Urothelium cell line (cell line): ENCODE results near the gene ELOVL6.
A peak's percentile ranks its signal among the peaks of the same experiment; 100 is the strongest.

Experiments used
- DNase-seq: peaks from one replicate; pipeline ENCODE4 v3.0.0; 2011; ENCODE audit warnings: low spot score, mixed read lengths
- FAIRE-seq: peaks from 2 replicates; lab custom pipeline; 2011; peaks lifted over from hg19 to GRCh38; lab: Jason Lieb, UNC

Gene ELOVL6

GRCh38 chr4:110130576-110131358, 67.6 kb downstream of the ELOVL6 start:
- DNase-seq (no peak), FAIRE-seq (no peak)

- FAIRE-seq (no peak), DNase-seq (no peak)
Measured at GRCh38 chr4:110129544-110129943, 68.9 kb downstream of the ELOVL6 start.

GRCh38 chr4:110128472-110128919, 69.9 kb downstream of the ELOVL6 start:
- FAIRE-seq, result no peak
- DNase-seq, result no peak

GRCh38 chr4:110128029-110128428, 70.4 kb downstream of the ELOVL6 start:
- FAIRE-seq (no peak), DNase-seq (no peak)

GRCh38 chr4:110124711-110125110, 73.7 kb downstream of the ELOVL6 start:
- no peak for DNase-seq
- no peak for FAIRE-seq

GRCh38 chr4:110122201-110122600, 76.2 kb downstream of the ELOVL6 start:
- FAIRE-seq (no peak), DNase-seq (no peak)

- no peak for DNase-seq
- FAIRE-seq, result no peak
Measured at GRCh38 chr4:110120506-110120905, 77.9 kb downstream of the ELOVL6 start.

GRCh38 chr4:110119880-110120279, 78.5 kb downstream of the ELOVL6 start:
- no peak for DNase-seq
- FAIRE-seq, result no peak

GRCh38 chr4:110119337-110119736, 79.1 kb downstream of the ELOVL6 start:
- FAIRE-seq (no peak), DNase-seq (no peak)

GRCh38 chr4:110112056-110112455, 86.4 kb downstream of the ELOVL6 start:
- DNase-seq (no peak), FAIRE-seq (no peak)

- FAIRE-seq (no peak), DNase-seq (no peak)
Measured at GRCh38 chr4:110109455-110109854, 89.0 kb downstream of the ELOVL6 start.

GRCh38 chr4:110108960-110109359, 89.5 kb downstream of the ELOVL6 start:
- no peak for FAIRE-seq
- no peak for DNase-seq

- DNase-seq, result no peak
- FAIRE-seq, result no peak
Measured at GRCh38 chr4:110108422-110108821, 90.0 kb downstream of the ELOVL6 start.

GRCh38 chr4:110107866-110108265, 90.5 kb downstream of the ELOVL6 start:
- no peak for DNase-seq
- no peak for FAIRE-seq

GRCh38 chr4:110106931-110107296, 91.5 kb downstream of the ELOVL6 start:
- no peak for FAIRE-seq
- DNase-seq, result no peak

- FAIRE-seq, result no peak
Measured at GRCh38 chr4:110104661-110105060, 93.8 kb downstream of the ELOVL6 start.

GRCh38 chr4:110099638-110100037, 98.8 kb downstream of the ELOVL6 start:
- no peak for FAIRE-seq
- no peak for DNase-seq

More at GRCh38 chr4:110104661-110105060, 93.8 kb downstream of the ELOVL6 start:
- no peak for DNase-seq

GRCh38 chr4:110096405-110096804, 102.0 kb downstream of the ELOVL6 start:
- no peak for FAIRE-seq

GRCh38 chr4:110092646-110093045, 105.8 kb downstream of the ELOVL6 start:
- no peak for DNase-seq
- no peak for FAIRE-seq

More at GRCh38 chr4:110096405-110096804, 102.0 kb downstream of the ELOVL6 start:
- DNase-seq, result no peak

GRCh38 chr4:110091434-110092140, 106.8 kb downstream of the ELOVL6 start:
- DNase-seq, result peak; percentile 7
- no peak for FAIRE-seq

GRCh38 chr4:110088670-110089069, 109.7 kb downstream of the ELOVL6 start:
- no peak for FAIRE-seq

GRCh38 chr4:110087070-110087708, 111.2 kb downstream of the ELOVL6 start:
- FAIRE-seq (no peak), DNase-seq (peak; percentile 57)

More at GRCh38 chr4:110088670-110089069, 109.7 kb downstream of the ELOVL6 start:
- no peak for DNase-seq
